LNCAP (cell line): ENCODE results near the gene MEF2C.

ENCODE experiments used
- TF ChIP-seq, protein P1 (sequence below): fragments of 450-650 bp; IDR thresholded peaks from 2 replicates; pipeline ENCODE4 v1.5.1; 2017; ENCODE audit warnings: mild to moderate bottlenecking

MEF2C gene

DNA sequence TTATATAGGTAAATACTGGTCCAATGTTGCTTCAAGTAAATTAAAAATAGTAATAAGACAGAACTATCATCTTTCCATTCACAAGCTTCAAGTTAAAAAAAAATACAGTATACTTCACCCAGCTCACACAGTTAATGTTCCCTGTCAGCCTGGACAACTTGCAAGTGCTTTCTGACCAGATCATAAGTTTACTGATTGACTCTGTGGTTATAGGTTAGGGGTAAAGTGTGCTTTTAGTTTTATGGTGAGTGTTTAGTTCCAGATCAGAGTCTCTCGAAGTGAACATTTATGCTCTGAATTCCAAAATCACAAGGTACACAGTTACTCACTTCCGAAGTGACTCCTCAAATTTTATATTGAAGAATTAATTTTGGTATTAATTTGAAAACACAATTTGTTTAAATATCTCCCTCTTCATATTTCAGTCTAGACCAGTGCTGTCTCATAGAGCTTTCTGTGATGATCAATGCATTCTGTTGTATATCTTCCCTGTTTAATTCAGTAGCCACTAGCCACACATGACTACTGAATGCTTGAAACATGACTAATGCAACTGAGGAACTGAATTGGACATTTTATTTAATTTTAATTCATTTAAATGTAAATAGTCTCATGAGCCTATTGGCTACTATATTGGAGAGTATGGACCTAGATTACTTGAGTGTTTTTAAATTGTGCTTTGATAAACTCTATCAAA lies 90.7 kb downstream of the MEF2C start:
- TF ChIP-seq, protein P1, sequence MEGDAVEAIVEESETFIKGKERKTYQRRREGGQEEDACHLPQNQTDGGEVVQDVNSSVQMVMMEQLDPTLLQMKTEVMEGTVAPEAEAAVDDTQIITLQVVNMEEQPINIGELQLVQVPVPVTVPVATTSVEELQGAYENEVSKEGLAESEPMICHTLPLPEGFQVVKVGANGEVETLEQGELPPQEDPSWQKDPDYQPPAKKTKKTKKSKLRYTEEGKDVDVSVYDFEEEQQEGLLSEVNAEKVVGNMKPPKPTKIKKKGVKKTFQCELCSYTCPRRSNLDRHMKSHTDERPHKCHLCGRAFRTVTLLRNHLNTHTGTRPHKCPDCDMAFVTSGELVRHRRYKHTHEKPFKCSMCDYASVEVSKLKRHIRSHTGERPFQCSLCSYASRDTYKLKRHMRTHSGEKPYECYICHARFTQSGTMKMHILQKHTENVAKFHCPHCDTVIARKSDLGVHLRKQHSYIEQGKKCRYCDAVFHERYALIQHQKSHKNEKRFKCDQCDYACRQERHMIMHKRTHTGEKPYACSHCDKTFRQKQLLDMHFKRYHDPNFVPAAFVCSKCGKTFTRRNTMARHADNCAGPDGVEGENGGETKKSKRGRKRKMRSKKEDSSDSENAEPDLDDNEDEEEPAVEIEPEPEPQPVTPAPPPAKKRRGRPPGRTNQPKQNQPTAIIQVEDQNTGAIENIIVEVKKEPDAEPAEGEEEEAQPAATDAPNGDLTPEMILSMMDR = no peak

DNA sequence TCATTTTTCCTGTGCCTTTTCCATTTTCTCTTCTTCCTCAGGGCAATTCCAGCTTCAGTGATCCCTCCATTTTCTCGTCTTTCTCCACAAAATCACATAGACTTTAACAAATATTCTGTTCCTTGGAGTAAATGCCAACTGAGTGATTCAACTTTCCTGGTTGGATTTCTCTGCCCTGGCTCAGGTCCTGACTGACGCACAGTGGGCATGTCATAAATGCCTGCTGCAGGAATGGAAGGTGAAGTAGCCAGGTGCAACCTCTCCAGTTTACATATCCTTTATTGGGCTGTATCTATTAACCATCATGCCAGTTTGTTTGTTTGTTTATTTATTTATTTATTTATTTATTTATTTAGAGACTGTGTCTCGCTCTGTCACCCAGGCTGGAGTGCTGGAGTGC lies 95.1 kb downstream of the MEF2C start:
- TF ChIP-seq, protein P1 = no peak

- TF ChIP-seq, protein P1 = no peak
Measured at GRCh38 chr5:88786789-88787188, 96.2 kb downstream of the MEF2C start.

- TF ChIP-seq, protein P1 = no peak
Measured at GRCh38 chr5:88785746-88786565, 97.0 kb downstream of the MEF2C start.

DNA sequence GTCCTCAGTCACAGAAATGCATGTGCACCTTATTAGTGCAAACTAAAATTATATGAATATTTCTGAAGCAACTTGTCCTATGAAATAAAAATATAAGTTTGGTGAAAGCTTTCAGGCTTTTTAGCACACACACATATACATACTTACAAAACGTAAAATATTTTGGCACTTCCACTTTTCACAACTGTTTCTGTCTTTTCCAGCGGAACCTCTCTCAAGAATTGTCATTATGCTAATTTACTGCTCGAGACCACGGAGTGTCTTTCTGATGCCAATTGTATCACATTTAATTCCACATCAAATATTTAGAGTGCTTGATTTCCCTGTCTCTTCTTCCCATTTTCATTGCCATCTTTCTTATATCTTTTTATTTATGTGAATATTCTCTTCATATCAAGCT lies 100.4 kb downstream of the MEF2C start:
- TF ChIP-seq, protein P1 = no peak

- TF ChIP-seq, protein P1 = no peak
Measured at GRCh38 chr5:88780736-88781135, 102.2 kb downstream of the MEF2C start.

DNA sequence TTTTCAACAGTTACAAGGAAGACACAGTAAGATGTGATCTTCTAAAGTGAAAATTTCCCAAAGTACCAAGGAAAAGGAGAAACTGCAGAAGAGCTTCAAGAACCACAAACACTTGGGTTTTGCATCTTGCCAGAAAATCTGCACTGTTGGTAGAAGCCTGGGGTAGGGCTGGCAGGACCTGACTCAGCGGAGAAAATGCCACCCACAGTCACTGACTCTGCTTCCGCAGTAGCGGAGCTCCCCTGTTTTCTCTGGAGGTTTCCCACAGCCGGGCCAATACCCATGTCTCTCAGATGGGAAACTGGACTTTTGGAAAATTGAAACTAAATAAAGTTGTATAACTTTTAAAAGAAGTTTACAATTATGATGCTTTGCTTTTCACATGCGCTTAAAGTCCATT lies 104.2 kb downstream of the MEF2C start:
- TF ChIP-seq, protein P1 = no peak
